H9 (cell line): ENCODE data around the gene ADISSP. TPM values are rescaled to one million over a fixed set of nuclear protein-coding genes. Genes with fewer than 3 reads are reported as not detected.

ENCODE experiments used
- DNase-seq: peaks from one replicate; pipeline ENCODE4 v3.0.0-alpha.2; 2017
- H2AFZ ChIP-seq: one replicate; pipeline ENCODE4 v1.6.1; 2013; ENCODE audit warnings: mild to moderate bottlenecking, low read length, control low read depth, moderate library complexity
- H2AK5ac ChIP-seq: 2 replicates; pipeline ENCODE4 v1.6.1; 2013; ENCODE audit warnings: low read length, control low read depth, mixed read lengths; ENCODE audit not compliant: insufficient read length
- H2BK120ac ChIP-seq: one replicate; pipeline ENCODE4 v1.6.1; 2013; ENCODE audit warnings: low read depth, mild to moderate bottlenecking, low read length, control low read depth, inconsistent platforms; ENCODE audit not compliant: poor library complexity, severe bottlenecking
- H2BK12ac ChIP-seq: 2 replicates; pipeline ENCODE4 v1.6.1; 2013; ENCODE audit warnings: low read length, control low read depth, mixed read lengths, low read depth; ENCODE audit not compliant: insufficient read length
- H2BK15ac ChIP-seq: 2 replicates; pipeline ENCODE4 v1.6.1; 2013; ENCODE audit warnings: low read depth, low read length, control low read depth
- H2BK20ac ChIP-seq: one replicate; pipeline ENCODE4 v1.6.1; 2013; ENCODE audit warnings: low read depth, mild to moderate bottlenecking, low read length, control low read depth, inconsistent platforms; ENCODE audit not compliant: poor library complexity, severe bottlenecking
- H2BK5ac ChIP-seq: 2 replicates; pipeline ENCODE4 v1.6.1; 2013; ENCODE audit warnings: low read length, control low read depth, mixed read lengths; ENCODE audit not compliant: insufficient read length
- H3K14ac ChIP-seq: 2 replicates; pipeline ENCODE4 v1.6.1; 2013; ENCODE audit warnings: low read length, control low read depth; ENCODE audit not compliant: insufficient read depth
- H3K18ac ChIP-seq: 2 replicates; pipeline ENCODE4 v1.6.1; 2013; ENCODE audit warnings: low read depth, mild to moderate bottlenecking, mixed read lengths, low read length, control low read depth; ENCODE audit not compliant: insufficient read length
- H3K23ac ChIP-seq: 2 replicates; pipeline ENCODE4 v1.6.1; 2013; ENCODE audit warnings: low read length, control low read depth, mixed read lengths, low read depth; ENCODE audit not compliant: insufficient read length
- H3K23me2 ChIP-seq: 2 replicates; pipeline ENCODE4 v1.6.1; 2013; ENCODE audit warnings: low read depth, mild to moderate bottlenecking, mixed read lengths, low read length, control low read depth; ENCODE audit not compliant: insufficient read length, poor library complexity, severe bottlenecking
- H3K27ac ChIP-seq: 2 replicates; pipeline ENCODE4 v1.5.1; 2013; ENCODE audit warnings: low read length, control low read depth, mixed read lengths, low read depth; ENCODE audit not compliant: insufficient read length
- H3K27me3 ChIP-seq: 2 replicates; pipeline ENCODE4 v1.6.1; 2013; ENCODE audit warnings: low read length, control low read depth, inconsistent platforms; ENCODE audit not compliant: insufficient read depth
- H3K4ac ChIP-seq: 2 replicates; pipeline ENCODE4 v1.6.1; 2013; ENCODE audit warnings: low read depth, mild to moderate bottlenecking, control low read depth, inconsistent platforms, low read length, moderate library complexity
- H3K4me1 ChIP-seq: 2 replicates; pipeline ENCODE4 v1.6.1; 2013; ENCODE audit warnings: low read length, control low read depth, inconsistent platforms; ENCODE audit not compliant: insufficient read depth
- H3K4me2 ChIP-seq: 2 replicates; pipeline ENCODE4 v1.6.1; 2013; ENCODE audit warnings: low read length, control low read depth, mixed read lengths; ENCODE audit not compliant: insufficient read length, insufficient read depth
- H3K56ac ChIP-seq: 2 replicates; pipeline ENCODE4 v1.6.1; 2013; ENCODE audit warnings: low read depth, mild to moderate bottlenecking, mixed read lengths, low read length, control low read depth; ENCODE audit not compliant: insufficient read length
- H3K79me1 ChIP-seq: 2 replicates; pipeline ENCODE4 v1.6.1; 2013; ENCODE audit warnings: low read depth, mild to moderate bottlenecking, moderate library complexity, low read length, control low read depth, inconsistent platforms; ENCODE audit not compliant: insufficient read depth, poor library complexity, severe bottlenecking
- H3K79me2 ChIP-seq: 2 replicates; pipeline ENCODE4 v1.6.1; 2013; ENCODE audit warnings: low read length, control low read depth, inconsistent platforms; ENCODE audit not compliant: insufficient read depth
- H3K9ac ChIP-seq: 2 replicates; pipeline ENCODE4 v1.6.1; 2013; ENCODE audit warnings: low read length, control low read depth, mixed read lengths; ENCODE audit not compliant: insufficient read length; ENCODE audit errors: extremely low read depth
- H3K9me3 ChIP-seq: one replicate; pipeline ENCODE4 v1.6.1; 2013; ENCODE audit warnings: low read depth, low read length, inconsistent platforms; ENCODE audit not compliant: control insufficient read depth
- H3T11ph ChIP-seq: one replicate; pipeline ENCODE4 v1.6.1; 2013; ENCODE audit warnings: mild to moderate bottlenecking, low read length, control low read depth, inconsistent platforms
- H4K20me1 ChIP-seq: one replicate; pipeline ENCODE4 v1.6.1; 2013; ENCODE audit not compliant: control insufficient read depth, insufficient read length, insufficient read depth
- H4K5ac ChIP-seq: 2 replicates; pipeline ENCODE4 v1.6.1; 2013; ENCODE audit warnings: low read depth, mild to moderate bottlenecking, mixed read lengths, low read length, control low read depth; ENCODE audit not compliant: insufficient read length
- H4K8ac ChIP-seq: replicated peaks from 2 replicates; pipeline ENCODE4 v1.6.1; 2013; ENCODE audit warnings: low read length, control low read depth, mixed read lengths, low read depth; ENCODE audit not compliant: insufficient read length
- H4K91ac ChIP-seq: 2 replicates; pipeline ENCODE4 v1.6.1; 2013; ENCODE audit warnings: low read depth, mild to moderate bottlenecking, moderate library complexity, mixed read lengths, low read length, control low read depth; ENCODE audit not compliant: insufficient read length
- H3K27ac Mint-ChIP-seq, 3 experiments: 2 replicates in 2 of 3; 3 replicates in 1 of 3; pipeline ENCODE4 v1.8.0; 2020 to 2021; ENCODE audit warnings: mixed read lengths in 3 of 3, mild to moderate bottlenecking in 1 of 3, moderate library complexity in 1 of 3
- H3K27me3 Mint-ChIP-seq: 2 replicates; pipeline ENCODE4 v1.8.0; 2021; ENCODE audit warnings: low read depth, mild to moderate bottlenecking, moderate library complexity, mixed read lengths
- H3K36me3 Mint-ChIP-seq, 3 experiments: 2 replicates in 2 of 3; 3 replicates in 1 of 3; pipeline ENCODE4 v1.8.0; 2020 to 2021; ENCODE audit warnings: low read depth in 3 of 3, mixed read lengths in 3 of 3; ENCODE audit not compliant: insufficient read depth in 1 of 3
- H3K4me1 Mint-ChIP-seq, 2 experiments: 2 replicates each; pipeline ENCODE4 v1.8.0; 2020; ENCODE audit warnings: mixed read lengths in 2 of 2
- H3K4me3 Mint-ChIP-seq, 2 experiments: 2 replicates in 1 of 2; 3 replicates in 1 of 2; pipeline ENCODE4 v1.8.0; 2020 to 2021; ENCODE audit warnings: mild to moderate bottlenecking in 2 of 2, mixed read lengths in 2 of 2, moderate library complexity in 1 of 2
- H3K9me3 Mint-ChIP-seq, 2 experiments: 2 replicates in 1 of 2; 3 replicates in 1 of 2; pipeline ENCODE4 v1.8.0; 2020; ENCODE audit warnings: mild to moderate bottlenecking in 2 of 2, mixed read lengths in 2 of 2, moderate library complexity in 1 of 2
- CTCF ChIP-seq: fragments of 200-600 bp; sonication (generic); conservative IDR thresholded peaks from 3 replicates; pipeline ENCODE4 v1.8.0; 2021; ENCODE audit warnings: antibody characterized with exemption, mild to moderate bottlenecking
- WGBS: extraction: QIAGEN DNeasy Blood & Tissue Kit; methylation state at CpG from one replicate; pipeline ENCODE4 v1.1.7; 2013; ENCODE audit warnings: missing lambda C conversion rate, low lambda C conversion rate, mixed read lengths; ENCODE audit not compliant: insufficient read length; ENCODE audit errors: extremely low coverage; 5-methylcytosine and 5-hydroxymethylcytosine counted together
- total RNA-seq: library from RNA; stranded (reverse); gene quantifications from 2 replicates; pipeline ENCODE4 v1.2.1, GENCODE V29; 2021

Gene ADISSP
- total RNA-seq, 1 experiment from 2014 or later: 80.9 TPM

GRCh38 chr20:3783511-3784195 is 16.1 kb upstream of the ADISSP start:
- no peak overlapping the region for H3T11ph ChIP-seq
- no peak overlapping the region for H2BK20ac ChIP-seq
- no peak overlapping the region for H3K27ac ChIP-seq
- H2BK12ac ChIP-seq: no peak overlapping the region
- no peak overlapping the region for H3K18ac ChIP-seq
- H3K79me1 ChIP-seq: no peaks in the 10 kb centered on the region
- no peaks in the 10 kb centered on the region for H3K9me3 ChIP-seq
- no peak overlapping the region for H2AFZ ChIP-seq
- Mint-ChIP-seq H3K27ac (peak overlapping the region in 1 of 3 experiments; percentile 67; a peak in 2 of 7 replicates), H3K9me3 (no peaks in the 10 kb centered on the region), H3K36me3 (peaks cover 5 to 12% (median 8%) of the 10 kb centered on the region in 3 experiments), H3K27me3 (peaks cover 40% of the 10 kb centered on the region), H3K4me1 (peaks cover 22 to 35% of the 10 kb centered on the region in 2 experiments), H3K4me3 (peak overlapping the region in 1 of 2 experiments; percentile 31; a peak in 1 of 5 replicates)
- no peak overlapping the region for H2BK15ac ChIP-seq
- no peak overlapping the region for H3K4me2 ChIP-seq
- no peak overlapping the region for H3K14ac ChIP-seq
- no peaks in the 10 kb centered on the region for H3K4me1 ChIP-seq
- no CpG with 5 or more reads among the region's 10 CpGs for WGBS
- no peak overlapping the region for H2BK120ac ChIP-seq
- H3K9ac ChIP-seq: no peak overlapping the region
- H3K79me2 ChIP-seq: no peaks in the 10 kb centered on the region
- DNase-seq: no peak
- no peak overlapping the region for H2AK5ac ChIP-seq
- H3K27me3 ChIP-seq: peaks cover 2% of the 10 kb centered on the region; the same call in 1 of the 2 replicates
- H3K4ac ChIP-seq: no peak overlapping the region
- no peak overlapping the region for H4K91ac ChIP-seq
- no peak overlapping the region for H2BK5ac ChIP-seq
- H4K20me1 ChIP-seq: no peaks in the 10 kb centered on the region
- no peak overlapping the region for H4K8ac ChIP-seq
- no peak overlapping the region for H4K5ac ChIP-seq
- H3K23me2 ChIP-seq: peaks cover 10% of the 10 kb centered on the region
- no peak overlapping the region for H3K56ac ChIP-seq
- 0 out of 3 replicates have a peak, but pooled peaks have one; percentile 2 for TF ChIP-seq CTCF
- H3K23ac ChIP-seq: no peak overlapping the region
